Immature natural killer cell (primary cell): Measurements from ENCODE around the gene PACS1. TPM values are rescaled to one million over a fixed set of nuclear protein-coding genes. Genes with fewer than 3 reads are reported as not detected.

ENCODE experiments used
- DNase-seq, 3 donors: peaks; one replicate each; pipeline ENCODE4 v3.0.0; 2022; ENCODE audit warnings: mixed read lengths in 1 of 3
- H3K27ac Mint-ChIP-seq, 6 donors: one replicate each; pipeline ENCODE4 v1.8.0; 2020; ENCODE audit warnings: mixed read lengths in 6 of 6, mild to moderate bottlenecking in 5 of 6, inconsistent platforms in 4 of 6, moderate library complexity in 3 of 6
- H3K27me3 Mint-ChIP-seq, 3 donors: one replicate each; pipeline ENCODE4 v1.8.0; 2020 to 2021; ENCODE audit warnings: low read depth in 3 of 3, mild to moderate bottlenecking in 3 of 3, mixed read lengths in 3 of 3, moderate library complexity in 3 of 3, inconsistent platforms in 1 of 3
- H3K36me3 Mint-ChIP-seq, 3 donors: one replicate each; pipeline ENCODE4 v1.8.0; 2020; ENCODE audit warnings: mixed read lengths in 3 of 3, inconsistent platforms in 2 of 3, mild to moderate bottlenecking in 2 of 3
- H3K4me1 Mint-ChIP-seq, 2 donors: one replicate each; pipeline ENCODE4 v1.8.0; 2020; ENCODE audit warnings: inconsistent platforms in 2 of 2, mild to moderate bottlenecking in 2 of 2, mixed read lengths in 2 of 2, moderate library complexity in 1 of 2
- H3K4me3 Mint-ChIP-seq, 5 donors: one replicate each; pipeline ENCODE4 v1.8.0; 2020; ENCODE audit warnings: mild to moderate bottlenecking in 5 of 5, mixed read lengths in 5 of 5, inconsistent platforms in 3 of 5, moderate library complexity in 3 of 5
- H3K9me3 Mint-ChIP-seq, 6 donors: one replicate each; pipeline ENCODE4 v1.8.0; 2020; ENCODE audit warnings: mild to moderate bottlenecking in 6 of 6, mixed read lengths in 6 of 6, inconsistent platforms in 4 of 6, moderate library complexity in 3 of 6
- polyA plus RNA-seq, 3 donors: library from polyadenylated mRNA; unstranded; fragments of 300-500 nt; fragmentation: Illumina TruSeq; gene quantifications; one replicate each; pipeline ENCODE4 v1.2.3, GENCODE V29; 2021

PACS1 gene
- polyA plus RNA-seq, 3 donors from 2014 or later = 10.0 to 72.3 (median 23.9) TPM

- peak overlapping the region in 5 of 6 donors; percentile 29 to 79 (median 59) for H3K27ac Mint-ChIP-seq
These were observed 60.9 kb downstream of the PACS1 start for GRCh38 chr11:66130978-66131377.

GRCh38 chr11:66131937-66132632 lies 62.0 kb downstream of the PACS1 start:
- Mint-ChIP-seq H3K4me1 (peaks cover 33 to 65% of the 10 kb centered on the region in 2 donors), H3K27ac (peak overlapping the region in 5 of 6 donors; percentile 2 to 79 (median 41)), H3K4me3 (no peak overlapping the region), H3K9me3 (no peaks in the 10 kb centered on the region), H3K36me3 (no peaks in the 10 kb centered on the region), H3K27me3 (peaks cover 0 to 8% (median 0%) of the 10 kb centered on the region in 3 donors)
- no peak for DNase-seq

More at GRCh38 chr11:66130978-66131377, 60.9 kb downstream of the PACS1 start:
- Mint-ChIP-seq H3K36me3 (no peaks in the 10 kb centered on the region), H3K9me3 (no peaks in the 10 kb centered on the region), H3K27me3 (peaks cover 0 to 6% (median 0%) of the 10 kb centered on the region in 3 donors), H3K4me1 (peaks cover 43 to 69% of the 10 kb centered on the region in 2 donors), H3K4me3 (no peak overlapping the region)
- DNase-seq = no peak

GRCh38 chr11:66133216-66133775 lies 63.2 kb downstream of the PACS1 start:
- Mint-ChIP-seq H3K4me1 (peaks cover 25 to 61% of the 10 kb centered on the region in 2 donors), H3K27ac (peak overlapping the region in 5 of 6 donors; percentile 21 to 68 (median 34)), H3K36me3 (no peaks in the 10 kb centered on the region), H3K4me3 (no peak overlapping the region), H3K9me3 (no peaks in the 10 kb centered on the region), H3K27me3 (peaks cover 0 to 8% (median 0%) of the 10 kb centered on the region in 3 donors)
- DNase-seq = no peak

- H3K27ac Mint-ChIP-seq = peak overlapping the region in 1 of 6 donors; percentile 10
- DNase-seq = no peak
- peaks cover 20 to 47% of the 10 kb centered on the region in 2 donors for H3K4me1 Mint-ChIP-seq
- H3K9me3 Mint-ChIP-seq = no peaks in the 10 kb centered on the region
- peaks cover 0 to 4% (median 0%) of the 10 kb centered on the region in 3 donors for H3K27me3 Mint-ChIP-seq
- no peak overlapping the region for H3K4me3 Mint-ChIP-seq
- H3K36me3 Mint-ChIP-seq = no peaks in the 10 kb centered on the region
These were observed 66.7 kb downstream of the PACS1 start for GRCh38 chr11:66136752-66137123.

- Mint-ChIP-seq H3K27ac (no peak overlapping the region), H3K4me3 (no peak overlapping the region), H3K9me3 (no peaks in the 10 kb centered on the region), H3K4me1 (peaks cover 18 to 38% of the 10 kb centered on the region in 2 donors), H3K27me3 (peaks cover 0 to 2% (median 0%) of the 10 kb centered on the region in 3 donors), H3K36me3 (no peaks in the 10 kb centered on the region)
- no peak for DNase-seq
These were observed 69.8 kb downstream of the PACS1 start for GRCh38 chr11:66139817-66140404.

GRCh38 chr11:66142370-66143263 lies 72.5 kb downstream of the PACS1 start:
- Mint-ChIP-seq H3K27me3 (no peaks in the 10 kb centered on the region), H3K9me3 (no peaks in the 10 kb centered on the region), H3K27ac (no peak overlapping the region), H3K4me1 (peaks cover 19 to 46% of the 10 kb centered on the region in 2 donors), H3K4me3 (no peak overlapping the region), H3K36me3 (peaks cover 0 to 4% (median 4%) of the 10 kb centered on the region in 3 donors)
- DNase-seq = no peak

- DNase-seq = no peak
- Mint-ChIP-seq H3K4me3 (no peak overlapping the region), H3K9me3 (no peaks in the 10 kb centered on the region), H3K36me3 (peaks cover 0 to 4% (median 4%) of the 10 kb centered on the region in 3 donors), H3K27me3 (no peaks in the 10 kb centered on the region), H3K4me1 (peaks cover 19 to 45% of the 10 kb centered on the region in 2 donors), H3K27ac (no peak overlapping the region)
These were observed 73.1 kb downstream of the PACS1 start for GRCh38 chr11:66143264-66143566.

GRCh38 chr11:66143996-66144678 lies 74.1 kb downstream of the PACS1 start:
- no peak for DNase-seq
- Mint-ChIP-seq H3K36me3 (peaks cover 0 to 4% (median 4%) of the 10 kb centered on the region in 3 donors), H3K4me3 (no peak overlapping the region), H3K27me3 (no peaks in the 10 kb centered on the region), H3K4me1 (peaks cover 19 to 45% of the 10 kb centered on the region in 2 donors), H3K9me3 (no peaks in the 10 kb centered on the region), H3K27ac (peak overlapping the region in 1 of 6 donors; percentile 6)

- H3K4me3 Mint-ChIP-seq = no peak overlapping the region
- DNase-seq = no peak
- H3K4me1 Mint-ChIP-seq = peaks cover 24 to 54% of the 10 kb centered on the region in 2 donors
- H3K36me3 Mint-ChIP-seq = peaks cover 0 to 4% (median 4%) of the 10 kb centered on the region in 3 donors
- H3K27ac Mint-ChIP-seq = peak overlapping the region in 3 of 6 donors; percentile 11 to 26 (median 18)
- H3K9me3 Mint-ChIP-seq = no peaks in the 10 kb centered on the region
- H3K27me3 Mint-ChIP-seq = no peaks in the 10 kb centered on the region
These were observed 76.0 kb downstream of the PACS1 start for GRCh38 chr11:66146074-66146473.

GRCh38 chr11:66146940-66147339 lies 76.9 kb downstream of the PACS1 start:
- no peaks in the 10 kb centered on the region for H3K9me3 Mint-ChIP-seq
- peaks cover 0 to 4% (median 4%) of the 10 kb centered on the region in 3 donors for H3K36me3 Mint-ChIP-seq
- H3K4me3 Mint-ChIP-seq = no peak overlapping the region
- no peaks in the 10 kb centered on the region for H3K27me3 Mint-ChIP-seq
- peak overlapping the region in 2 of 6 donors; percentile 8 to 17 for H3K27ac Mint-ChIP-seq
- H3K4me1 Mint-ChIP-seq = peaks cover 25 to 56% of the 10 kb centered on the region in 2 donors
- no peak for DNase-seq

GRCh38 chr11:66150140-66150539 lies 80.1 kb downstream of the PACS1 start:
- no peaks in the 10 kb centered on the region for H3K27me3 Mint-ChIP-seq
- H3K27ac Mint-ChIP-seq = peak overlapping the region in 2 of 6 donors; percentile 10 to 41
- no peak for DNase-seq
- H3K4me3 Mint-ChIP-seq = no peak overlapping the region
- peaks cover 20 to 50% of the 10 kb centered on the region in 2 donors for H3K4me1 Mint-ChIP-seq
- no peaks in the 10 kb centered on the region for H3K9me3 Mint-ChIP-seq
- peaks cover 3 to 11% (median 4%) of the 10 kb centered on the region in 3 donors for H3K36me3 Mint-ChIP-seq

- H3K4me3 Mint-ChIP-seq = no peak overlapping the region
- H3K27ac Mint-ChIP-seq = peak overlapping the region in 3 of 6 donors; percentile 8 to 76 (median 51)
- H3K4me1 Mint-ChIP-seq = peaks cover 21 to 50% of the 10 kb centered on the region in 2 donors
- H3K36me3 Mint-ChIP-seq = peaks cover 3 to 8% (median 4%) of the 10 kb centered on the region in 3 donors
- H3K27me3 Mint-ChIP-seq = no peaks in the 10 kb centered on the region
- DNase-seq = no peak
- no peaks in the 10 kb centered on the region for H3K9me3 Mint-ChIP-seq
These were observed 80.7 kb downstream of the PACS1 start for GRCh38 chr11:66150725-66151124.

- peaks cover 22 to 49% of the 10 kb centered on the region in 2 donors for H3K4me1 Mint-ChIP-seq
These were observed 81.2 kb downstream of the PACS1 start for GRCh38 chr11:66151273-66151672.

More at GRCh38 chr11:66151273-66151672, 81.2 kb downstream of the PACS1 start:
- no peak for DNase-seq
- peaks cover 3 to 7% (median 3%) of the 10 kb centered on the region in 3 donors for H3K36me3 Mint-ChIP-seq
- no peak overlapping the region for H3K27ac Mint-ChIP-seq
- no peaks in the 10 kb centered on the region for H3K9me3 Mint-ChIP-seq
- no peaks in the 10 kb centered on the region for H3K27me3 Mint-ChIP-seq
- H3K4me3 Mint-ChIP-seq = no peak overlapping the region
